GM19324 (cell line): Measurements from ENCODE around the gene SMPD3.

ENCODE experiments used
- ATAC-seq: cut with Tn5 transposase; IDR thresholded peaks from one replicate; pipeline ENCODE4 v1.9.1; 2021; ENCODE audit warnings: mild to moderate bottlenecking, moderate library complexity; ENCODE audit not compliant: unreplicated experiment, low FRiP score

The SMPD3 gene

DNA sequence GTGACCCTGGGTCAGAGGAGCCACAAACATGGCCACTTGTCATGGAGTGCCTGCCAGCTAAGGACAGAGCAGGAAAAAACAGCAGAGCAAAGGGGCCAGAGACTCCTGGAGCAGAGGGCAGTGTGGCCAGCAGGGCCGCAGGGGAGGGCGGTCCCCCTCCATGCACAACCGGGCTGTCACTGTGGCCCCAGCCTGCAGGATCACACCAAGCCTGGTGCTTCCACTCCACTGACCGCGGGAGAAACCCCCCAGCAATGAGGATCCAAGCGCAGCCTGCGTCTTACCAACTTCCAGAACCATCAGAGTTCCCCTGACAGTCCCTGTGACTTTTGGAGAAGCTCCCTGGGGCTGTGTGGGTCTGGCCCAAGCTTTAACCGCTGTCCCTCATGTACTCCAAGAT, 75.5 kb downstream of the SMPD3 start:
- ATAC-seq = no peak

DNA sequence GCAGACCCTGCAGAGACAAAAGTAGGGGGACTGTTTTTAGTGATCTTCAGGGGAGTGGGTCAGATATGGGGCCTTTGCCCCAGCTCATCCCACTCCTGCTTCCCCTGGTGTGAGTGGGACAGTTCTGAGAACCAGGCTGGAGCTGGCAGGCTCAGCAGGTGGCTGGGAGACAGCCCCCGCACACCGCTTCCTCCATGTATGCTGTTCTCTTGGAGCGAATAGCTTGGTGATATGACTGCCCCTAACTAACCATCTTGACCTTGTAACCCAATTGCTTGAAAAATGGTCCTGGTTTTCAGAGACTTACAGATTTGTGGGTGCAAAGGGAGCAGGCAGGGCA, 76.0 kb downstream of the SMPD3 start:
- no peak for ATAC-seq

DNA sequence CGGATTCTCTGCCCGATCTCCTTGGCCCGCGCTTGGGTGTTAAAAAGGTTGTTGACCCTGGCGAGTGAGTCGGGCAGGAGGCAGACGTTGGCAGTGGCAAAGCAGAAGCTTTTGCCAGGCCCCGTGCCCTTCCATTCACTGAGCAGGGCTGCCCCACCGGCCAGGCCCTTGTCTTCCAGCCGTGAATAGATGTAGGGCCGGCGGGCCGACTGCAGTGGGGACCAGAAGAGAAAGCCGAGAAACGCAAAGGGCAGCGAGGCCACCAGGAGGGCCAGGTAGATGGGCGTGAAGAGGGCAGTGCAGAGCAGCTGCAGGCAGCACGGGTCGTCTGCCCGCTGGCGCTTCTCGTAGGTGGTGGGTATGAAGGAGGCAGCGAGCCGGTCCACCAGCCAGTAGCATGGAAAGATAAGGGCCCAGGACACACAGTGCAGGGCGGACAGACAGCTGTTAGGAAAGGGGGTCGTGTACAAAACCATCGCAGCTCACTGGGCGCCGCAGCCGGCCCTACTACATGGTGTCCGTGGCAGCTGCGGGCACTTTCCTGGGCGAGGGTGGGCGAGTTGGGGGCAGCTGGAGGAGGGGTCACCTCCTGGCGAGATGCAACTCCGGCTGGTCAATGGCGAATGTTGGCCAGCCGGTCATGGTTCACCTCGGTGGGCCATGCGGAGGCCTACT, 76.5 kb downstream of the SMPD3 start:
- no peak for ATAC-seq

DNA sequence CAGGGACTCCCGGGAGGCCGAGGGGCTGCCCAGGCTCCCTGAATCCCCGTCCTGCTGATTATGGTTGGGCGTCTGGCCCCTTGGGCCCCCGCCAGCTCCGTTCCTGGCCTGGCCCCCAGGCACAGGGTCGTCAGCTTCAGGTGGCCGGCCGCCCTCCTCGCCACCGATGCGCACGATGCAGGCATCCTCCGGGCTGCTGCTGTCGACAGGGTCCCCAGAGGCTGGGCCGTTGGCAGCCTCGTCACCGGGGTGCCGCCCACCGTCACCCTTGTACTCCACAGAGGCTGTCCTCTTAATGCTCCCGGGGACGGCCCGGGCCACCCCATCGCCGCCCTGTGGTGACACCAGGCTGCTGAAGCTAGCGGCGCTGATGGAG, 77.0 kb downstream of the SMPD3 start:
- ATAC-seq = no peak

DNA sequence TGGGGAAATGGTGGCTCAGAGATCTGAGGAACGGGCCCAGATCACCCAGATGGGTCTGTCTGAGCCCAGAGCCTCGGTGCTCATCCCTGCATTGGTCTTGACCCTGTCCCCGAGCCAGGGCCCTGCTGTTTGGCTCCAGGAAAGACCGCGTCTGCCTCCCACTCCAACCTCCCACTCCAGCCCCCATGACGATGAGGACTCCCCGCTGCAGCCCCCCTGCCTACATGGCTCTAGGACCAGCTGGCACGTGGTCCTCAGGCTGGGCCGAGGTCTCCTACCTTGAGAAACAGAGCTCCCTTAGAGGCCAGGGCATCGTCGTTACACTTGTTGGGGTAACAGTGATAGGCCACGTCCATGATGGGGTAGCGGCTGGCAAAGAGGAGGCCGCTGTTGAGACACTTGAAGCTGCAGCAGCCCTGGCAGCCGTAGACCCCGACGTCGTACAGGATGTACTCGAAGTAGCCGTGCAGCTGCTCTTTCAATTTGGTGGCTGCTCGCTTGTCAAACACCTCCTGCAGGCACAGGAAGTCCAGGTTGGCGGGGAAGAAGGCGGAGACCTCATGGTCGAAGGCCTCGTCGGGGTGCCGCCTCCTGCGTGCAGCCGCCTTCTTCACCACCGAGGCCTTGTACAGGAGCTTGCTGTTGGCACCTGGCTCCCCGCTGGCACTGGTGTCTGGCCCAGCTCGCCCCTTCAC, 77.6 kb downstream of the SMPD3 start:
- ATAC-seq = no peak

DNA sequence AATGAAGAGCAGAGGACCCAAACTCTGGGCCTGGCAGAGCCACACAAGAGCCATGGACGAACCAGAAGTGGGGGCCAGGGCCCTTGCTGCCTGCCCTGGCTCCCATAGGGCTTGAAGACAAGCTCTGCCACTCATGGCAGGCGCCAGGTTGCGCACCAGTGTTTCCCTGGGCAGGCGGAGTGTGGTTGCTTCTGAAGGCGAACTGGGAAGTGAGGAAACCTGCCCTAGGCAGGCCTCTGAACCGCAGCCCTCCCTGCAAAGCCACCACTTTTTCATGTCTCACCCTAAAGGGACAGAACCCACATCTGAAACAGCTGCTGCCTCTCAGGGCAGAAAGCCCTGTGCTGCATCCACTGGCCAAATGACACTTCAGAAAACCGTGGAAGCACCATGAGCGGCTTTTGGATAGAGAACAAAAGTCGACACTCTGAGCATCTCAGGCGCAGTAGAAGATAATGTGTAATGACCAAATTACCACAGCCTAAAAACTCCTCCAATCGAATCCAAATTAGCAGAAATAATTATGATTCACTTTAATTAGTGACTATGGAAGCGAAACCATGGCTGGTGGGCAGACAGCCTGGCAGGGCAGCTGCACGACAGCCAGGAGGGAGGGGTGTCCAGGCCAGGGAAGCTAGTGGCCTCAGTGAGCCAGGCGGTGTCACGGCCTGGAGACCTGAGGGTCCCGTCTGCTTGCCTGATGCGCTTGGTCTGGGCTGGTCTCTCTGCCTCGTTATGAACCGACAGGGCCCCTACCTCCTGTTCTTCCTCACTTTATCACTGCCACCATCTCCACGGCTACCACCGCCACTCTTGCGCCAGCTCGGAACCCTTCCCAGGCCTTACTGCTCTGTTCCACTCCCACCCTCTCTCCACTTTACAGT, 78.4 kb downstream of the SMPD3 start:
- ATAC-seq = peak; percentile 57

DNA sequence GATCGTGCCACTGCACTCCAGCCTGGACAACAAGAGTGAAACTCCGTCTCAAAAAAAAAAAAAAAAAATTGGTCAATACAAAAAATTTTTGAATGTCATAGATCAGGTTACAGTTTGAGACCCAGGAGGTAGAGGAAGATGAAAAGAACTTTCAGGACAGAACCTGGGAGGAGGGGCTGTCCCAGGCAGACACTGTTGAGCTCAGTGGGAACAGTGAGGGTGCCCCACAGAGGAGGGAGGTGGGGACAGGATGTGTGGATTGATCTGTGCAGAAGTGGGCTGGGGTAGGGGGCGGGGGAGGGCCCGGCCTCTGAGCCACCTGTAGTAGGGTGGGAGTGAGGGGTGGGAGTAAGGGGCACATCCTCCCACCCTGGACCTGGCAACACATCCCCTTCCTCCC, 79.1 kb downstream of the SMPD3 start:
- ATAC-seq = no peak

DNA sequence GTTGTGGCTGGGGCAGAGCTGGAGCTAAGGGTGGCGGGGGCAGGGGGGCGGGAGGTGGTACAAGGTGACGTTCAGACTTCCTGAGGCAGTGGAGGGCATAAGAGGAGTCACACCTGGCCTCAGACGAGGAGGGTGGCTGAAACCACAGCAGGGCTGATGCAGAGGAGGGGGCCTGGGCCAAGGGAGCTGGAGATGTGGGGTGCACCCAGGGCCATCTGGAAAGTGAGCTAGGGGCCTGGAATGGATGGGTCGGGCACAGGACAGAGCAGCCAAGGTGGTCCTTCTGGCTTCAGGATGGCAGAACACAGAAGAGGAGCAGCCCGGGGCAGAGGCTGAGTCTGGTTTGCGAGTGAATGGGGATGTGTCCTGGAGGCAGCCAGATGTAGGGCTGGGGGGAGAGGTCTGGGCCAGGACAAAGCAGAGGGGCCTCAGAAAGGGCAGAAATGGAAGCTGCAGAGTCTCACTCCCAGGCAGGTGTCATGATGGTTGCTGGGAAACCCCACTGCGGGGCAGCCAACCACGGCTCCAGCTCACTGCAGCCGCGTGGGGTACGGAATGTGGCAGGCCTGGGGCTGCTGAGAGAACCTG, 79.9 kb downstream of the SMPD3 start:
- ATAC-seq = no peak

DNA sequence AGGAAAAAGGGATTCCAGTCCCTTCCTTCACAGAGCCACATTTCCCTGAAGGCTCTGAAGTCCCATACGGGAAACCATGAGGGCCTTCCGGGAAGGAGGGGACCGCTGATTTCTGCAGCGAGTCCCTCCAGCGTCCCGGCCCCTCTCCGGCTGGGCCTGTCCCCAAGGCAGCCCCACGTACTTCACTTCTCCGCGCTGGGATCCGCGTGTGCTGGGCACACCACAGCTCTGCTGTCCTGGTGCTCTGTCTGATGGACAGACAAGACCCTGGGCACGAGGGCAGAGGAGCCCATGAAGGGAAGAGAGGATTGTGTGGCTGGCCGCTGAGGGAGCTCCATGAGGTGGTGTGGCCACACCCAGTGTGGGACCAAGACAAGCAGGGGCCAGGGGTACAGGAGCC, 80.4 kb downstream of the SMPD3 start:
- no peak for ATAC-seq

DNA sequence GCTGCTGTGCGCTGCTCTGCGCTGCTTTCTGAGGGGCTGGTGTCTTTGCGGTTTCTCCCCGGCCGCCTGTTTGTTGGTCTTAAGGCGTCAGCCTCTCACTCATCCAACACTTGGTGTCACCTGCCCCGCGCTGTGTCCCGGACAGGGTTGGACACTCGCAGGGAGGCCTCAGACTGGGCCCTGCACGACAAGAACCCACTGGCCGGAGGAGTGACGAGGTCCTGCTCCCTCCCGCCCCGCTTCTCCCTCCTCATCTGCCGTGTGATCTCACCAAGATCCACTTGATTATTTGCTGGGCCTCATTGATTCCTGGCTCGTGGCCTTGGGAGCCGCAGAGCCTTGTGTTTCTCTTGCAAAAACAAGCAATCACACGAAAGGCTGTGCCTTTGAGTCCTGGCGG, 80.9 kb downstream of the SMPD3 start:
- ATAC-seq = no peak

DNA sequence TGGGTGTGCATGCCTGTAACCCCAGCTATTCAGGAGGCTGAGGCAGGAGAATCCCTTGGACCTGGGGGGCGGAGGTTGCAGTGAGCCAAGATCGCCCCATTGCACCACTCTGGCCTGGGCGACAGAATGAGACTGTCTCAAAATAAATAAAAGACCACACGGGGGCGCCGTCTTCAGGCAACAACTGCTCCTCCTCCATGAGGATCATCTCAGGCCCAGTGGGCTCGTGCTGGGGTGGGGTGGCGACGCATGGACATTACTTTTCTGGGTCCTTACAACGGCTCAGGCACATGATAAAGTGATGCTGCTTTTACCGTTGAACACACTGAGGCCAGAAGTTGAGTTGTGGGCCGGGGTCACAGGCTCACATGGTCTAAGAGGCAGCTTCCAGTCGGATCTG, 81.3 kb downstream of the SMPD3 start:
- ATAC-seq = no peak

DNA sequence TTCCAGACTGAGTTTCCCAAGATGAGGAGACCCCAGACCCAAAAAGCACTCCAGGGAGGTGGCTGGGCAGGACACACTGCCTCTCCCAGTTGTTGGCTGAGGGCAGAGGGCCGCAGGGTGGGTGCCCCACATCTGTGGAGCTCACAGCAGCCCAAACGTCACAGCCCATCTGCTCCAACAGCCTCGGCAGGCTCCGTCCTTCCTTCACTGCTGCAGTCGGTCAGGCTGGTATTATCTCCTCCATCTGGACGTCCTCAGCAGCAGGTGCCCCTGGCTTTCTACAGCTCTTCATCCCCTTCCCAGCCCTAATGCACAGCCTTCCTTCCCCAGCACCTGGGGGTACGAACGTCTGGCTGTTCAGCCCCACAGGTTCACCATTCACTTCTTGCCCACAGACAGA, 82.2 kb downstream of the SMPD3 start:
- no peak for ATAC-seq

DNA sequence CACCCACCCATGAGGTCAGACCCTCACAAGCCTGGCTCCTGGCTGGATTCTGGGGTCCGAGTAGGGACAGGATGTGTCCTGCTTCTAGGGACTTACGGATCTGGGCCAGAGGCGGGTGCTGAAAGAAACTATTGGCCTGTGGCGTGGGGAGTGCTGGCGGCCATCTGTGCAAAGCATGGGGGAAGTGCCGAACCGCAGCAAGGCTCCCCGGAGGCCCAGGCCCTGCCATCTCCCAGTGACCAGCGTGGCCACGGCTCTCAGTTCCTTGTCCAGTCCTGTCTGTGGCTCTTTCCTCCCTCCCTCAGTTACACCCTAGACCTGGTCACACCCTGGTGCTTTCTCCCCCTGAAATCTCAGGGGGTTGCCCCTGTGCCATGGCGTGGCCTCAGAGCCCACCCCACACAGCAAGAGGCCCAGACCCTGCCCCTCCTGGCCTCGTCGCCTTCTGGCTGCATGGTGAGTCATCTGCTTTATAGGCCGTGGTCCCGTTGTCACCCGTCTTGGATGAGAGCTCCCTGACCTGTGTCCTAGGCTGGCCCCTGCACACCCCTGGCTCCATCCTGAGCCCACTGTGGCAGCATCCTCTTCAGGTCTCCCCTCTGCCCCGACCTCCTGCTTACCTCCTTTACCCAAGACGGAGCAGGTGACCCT, 83.0 kb downstream of the SMPD3 start:
- no peak for ATAC-seq

DNA sequence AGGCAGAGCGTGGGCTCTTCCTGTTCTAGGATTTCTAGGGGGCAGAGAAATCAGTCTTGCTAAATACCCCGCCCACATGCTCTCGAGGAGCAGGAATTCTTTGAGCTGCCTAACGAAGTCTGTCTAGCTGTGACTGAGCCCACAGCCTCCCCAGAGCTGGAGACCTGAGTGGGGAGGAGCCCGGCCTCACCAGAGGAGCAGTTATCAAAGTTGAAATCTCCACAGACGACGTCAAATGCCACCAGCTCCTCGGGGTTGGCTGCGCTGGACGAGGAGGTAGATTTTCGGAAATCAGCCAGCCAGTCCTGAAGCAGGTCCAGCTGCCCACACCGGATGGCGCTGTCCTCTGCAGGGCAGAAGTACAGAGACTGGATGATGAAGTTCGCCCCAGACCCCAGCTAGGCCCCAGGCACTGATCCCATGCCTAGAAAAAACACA, 83.7 kb downstream of the SMPD3 start:
- ATAC-seq = no peak

DNA sequence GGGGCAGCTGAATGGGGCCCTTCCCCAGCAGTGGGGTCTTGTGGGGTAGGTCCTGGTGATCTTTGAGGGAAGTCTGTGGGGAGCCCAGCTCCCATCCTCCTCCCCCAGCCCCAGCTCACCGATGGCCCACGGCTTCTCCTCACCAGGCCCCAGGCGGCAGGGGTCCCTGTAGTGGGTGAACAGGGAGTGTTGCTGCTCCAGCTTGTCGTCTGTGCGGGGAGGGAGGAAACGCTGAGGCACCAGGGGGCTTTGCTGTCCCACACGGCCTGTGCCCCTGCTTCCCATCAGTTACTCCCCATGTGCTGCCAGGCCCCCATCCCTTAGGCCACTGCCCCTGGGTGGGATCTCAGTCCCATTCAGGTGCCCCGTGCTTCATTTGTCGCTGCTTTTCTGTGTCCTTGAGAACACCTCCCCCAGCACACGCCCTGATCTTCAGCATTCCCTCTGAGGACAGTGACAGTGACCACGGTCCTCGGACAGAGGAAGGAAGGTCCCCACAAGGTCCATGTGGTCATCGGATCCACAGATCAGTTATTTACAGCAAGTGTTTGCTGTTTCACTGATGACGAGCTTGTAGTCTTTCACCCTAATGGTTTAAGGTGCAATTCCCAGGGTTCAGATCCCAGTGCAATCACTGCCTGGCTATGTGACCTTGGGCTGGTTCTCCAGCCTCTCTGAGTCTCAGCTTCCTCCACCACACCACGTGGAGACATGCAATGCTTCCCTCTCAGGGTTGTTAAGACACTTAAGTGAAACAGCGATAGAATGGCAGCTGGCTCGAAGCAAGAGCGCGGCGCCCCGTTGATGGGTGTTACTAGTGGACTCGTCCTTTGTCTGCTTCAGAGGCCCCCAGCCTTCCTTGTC, 84.4 kb downstream of the SMPD3 start:
- ATAC-seq = no peak

DNA sequence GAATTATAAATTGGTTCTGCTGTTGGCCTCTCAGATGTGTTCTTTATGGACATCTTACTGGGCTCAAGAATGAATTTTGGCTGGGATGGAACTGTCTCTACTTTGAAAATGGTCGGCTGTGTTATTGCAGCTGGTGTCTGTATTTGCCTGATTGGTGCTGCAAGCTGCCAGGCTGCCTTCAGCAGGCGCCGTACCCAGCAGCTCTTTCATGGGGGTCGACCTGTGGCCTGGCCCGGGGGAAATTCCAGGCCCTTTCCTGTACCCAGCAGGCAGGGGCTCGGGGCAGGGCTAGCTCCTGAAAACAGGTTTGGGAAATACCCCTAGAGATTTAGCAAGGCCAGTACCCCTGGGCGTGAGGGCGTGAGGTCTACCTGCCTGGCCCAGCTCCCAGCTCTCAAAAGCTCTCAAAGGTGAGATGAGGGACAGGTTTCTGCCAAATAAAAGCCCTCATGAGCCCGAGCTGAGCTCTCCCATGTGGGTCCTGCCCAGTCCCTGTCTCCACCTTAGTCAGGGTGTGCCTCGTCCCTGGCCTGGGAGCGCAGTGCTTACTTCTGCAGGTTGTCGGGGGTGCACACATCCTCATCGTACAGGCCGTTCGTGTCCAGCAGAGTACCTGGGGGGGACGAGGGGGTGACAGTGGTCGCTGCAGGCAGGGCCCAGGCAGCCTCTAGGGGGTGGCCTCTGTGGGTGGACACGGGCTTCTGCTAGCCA, 85.2 kb downstream of the SMPD3 start:
- ATAC-seq = no peak

DNA sequence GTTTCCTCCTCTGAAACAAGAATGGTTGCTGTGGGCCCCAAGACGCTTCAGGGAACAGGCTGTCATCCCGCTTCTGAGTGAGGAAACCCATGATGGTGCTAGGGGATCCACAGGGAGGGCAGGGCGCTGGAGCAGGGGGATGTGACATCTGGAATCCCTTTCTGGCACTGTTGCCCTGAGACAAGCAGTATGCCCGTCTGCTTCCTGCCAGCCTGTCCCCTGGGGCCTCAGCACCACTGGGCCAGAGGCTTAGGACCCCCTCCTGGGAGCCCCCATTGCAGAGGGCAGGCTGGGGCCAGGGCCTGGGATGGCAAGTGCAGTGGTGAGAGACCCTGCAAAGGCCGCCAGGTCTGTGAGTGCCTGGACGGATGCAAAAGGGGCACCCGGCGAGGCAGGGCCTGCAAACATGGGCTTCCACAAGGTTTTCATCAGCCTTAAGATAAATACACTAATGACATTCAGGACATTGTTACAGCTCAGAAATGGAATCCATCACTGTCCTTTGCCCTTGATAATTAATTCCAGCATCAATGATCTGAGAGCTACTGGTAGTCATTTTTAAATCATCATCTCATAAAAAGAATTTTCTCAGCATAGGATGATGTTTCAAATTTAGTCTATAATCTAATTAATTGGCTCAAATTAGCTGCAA, 85.9 kb downstream of the SMPD3 start:
- no peak for ATAC-seq

DNA sequence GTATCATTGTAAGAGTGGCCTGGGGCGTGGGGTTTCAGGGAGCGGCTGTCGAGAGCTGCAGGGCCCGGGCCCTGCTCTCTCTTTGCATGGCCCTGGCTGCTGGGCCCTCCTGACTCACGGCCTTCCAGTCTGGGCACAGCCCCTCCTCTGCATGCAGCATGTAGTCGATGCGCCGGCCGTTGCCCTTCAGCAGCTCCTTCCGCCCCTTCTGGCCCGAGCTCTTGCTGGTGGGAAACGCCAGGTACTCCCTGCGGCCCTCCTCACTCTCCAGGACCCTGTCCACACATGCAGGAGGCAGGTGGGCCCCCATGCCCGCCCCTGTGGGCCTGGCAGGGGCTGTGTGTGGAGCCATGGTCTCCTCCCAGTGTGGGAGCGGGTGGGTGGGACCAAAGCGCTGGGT, 86.8 kb downstream of the SMPD3 start:
- ATAC-seq = no peak

DNA sequence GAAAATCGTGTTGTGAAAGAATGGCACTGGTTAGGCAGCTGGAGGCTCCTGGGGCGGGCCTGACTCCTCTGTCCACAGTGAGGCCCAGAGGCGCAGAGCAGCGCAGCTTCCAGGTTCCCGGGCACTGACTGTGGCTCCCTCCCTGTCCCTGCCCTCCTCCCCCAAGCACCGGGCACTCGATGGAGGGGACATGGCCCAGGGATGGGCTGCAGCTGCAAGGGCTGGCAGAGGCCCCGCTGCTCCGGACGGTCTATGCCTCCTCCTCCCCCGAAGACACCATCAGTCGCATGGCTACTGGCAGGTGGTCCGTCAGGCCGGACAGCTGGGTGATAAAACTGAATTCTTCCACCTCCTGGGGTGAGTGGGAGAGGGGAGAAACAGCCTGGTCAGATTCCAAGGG, 87.4 kb downstream of the SMPD3 start:
- ATAC-seq = no peak
